Keratinocyte (primary cell): ENCODE results near the gene CENPP. TPM values are rescaled to one million over a fixed set of nuclear protein-coding genes. Genes with fewer than 3 reads are reported as not detected.

Experiments
- DNase-seq: peaks from one replicate; pipeline ENCODE4 v3.0.0-alpha.2; 2011; ENCODE audit warnings: low read depth, missing footprints, low spot score
- FAIRE-seq: peaks from 2 replicates; lab custom pipeline; 2011; peaks lifted over from hg19 to GRCh38; lab: Jason Lieb, UNC
- H2AFZ ChIP-seq: 2 replicates; pipeline ENCODE4 v1.6.0; 2012; ENCODE audit warnings: low read length, control low read depth, inconsistent platforms; ENCODE audit not compliant: control insufficient read depth
- H3K27ac ChIP-seq: 2 replicates; pipeline ENCODE4 v1.5.1; 2011; ENCODE audit warnings: low read length; ENCODE audit not compliant: control insufficient read depth, insufficient read depth
- H3K27me3 ChIP-seq: 3 replicates; pipeline ENCODE4 v1.6.0; 2011; ENCODE audit warnings: low read length; ENCODE audit not compliant: control insufficient read depth, insufficient read depth; ENCODE audit errors: extremely low read depth
- H3K36me3 ChIP-seq, 2 experiments: 2 replicates in 1 of 2; 3 replicates in 1 of 2; pipeline ENCODE4 v1.5.1; 2011; ENCODE audit warnings: low read length in 2 of 2, mild to moderate bottlenecking in 1 of 2; ENCODE audit not compliant: control insufficient read depth in 2 of 2, insufficient read depth in 2 of 2; ENCODE audit errors: extremely low read depth in 1 of 2
- H3K4me1 ChIP-seq: 3 replicates; pipeline ENCODE4 v1.5.1; 2011; ENCODE audit warnings: low read length; ENCODE audit not compliant: control insufficient read depth, insufficient read depth; ENCODE audit errors: extremely low read depth
- H3K4me2 ChIP-seq: 3 replicates; pipeline ENCODE4 v1.6.0; 2011; ENCODE audit warnings: low read depth, low read length; ENCODE audit not compliant: control insufficient read depth, insufficient read depth; ENCODE audit errors: extremely low read depth
- H3K4me3 ChIP-seq, 3 experiments: fragments of 200-600 bp in 1 of 3; sonication (generic) in 1 of 3; 2 replicates in 2 of 3; 3 replicates in 1 of 3; pipeline ENCODE4 v1.5.1; 2011 to 2016; ENCODE audit warnings: low read length in 3 of 3, mild to moderate bottlenecking in 3 of 3, control low read depth in 2 of 3, inconsistent platforms in 1 of 3, low read depth in 1 of 3, mixed read lengths in 1 of 3, mixed run types in 1 of 3, moderate library complexity in 1 of 3; ENCODE audit not compliant: control insufficient read depth in 2 of 3, insufficient read depth in 2 of 3; ENCODE audit errors: extremely low read depth in 1 of 3
- H3K79me2 ChIP-seq: 2 replicates; pipeline ENCODE4 v1.6.0; 2012; ENCODE audit warnings: low read length; ENCODE audit not compliant: control insufficient read depth, insufficient read depth
- H3K9ac ChIP-seq: 3 replicates; pipeline ENCODE4 v1.6.0; 2011; ENCODE audit warnings: low read length; ENCODE audit not compliant: control insufficient read depth, insufficient read depth; ENCODE audit errors: extremely low read depth
- H3K9me1 ChIP-seq: 3 replicates; pipeline ENCODE4 v1.6.0; 2011; ENCODE audit warnings: low read length; ENCODE audit not compliant: control insufficient read depth, insufficient read depth; ENCODE audit errors: extremely low read depth
- H3K9me3 ChIP-seq: 2 replicates; pipeline ENCODE4 v1.5.1; 2012; ENCODE audit warnings: low read depth, low read length; ENCODE audit not compliant: control insufficient read depth
- H4K20me1 ChIP-seq: 3 replicates; pipeline ENCODE4 v1.6.0; 2011; ENCODE audit warnings: low read length; ENCODE audit not compliant: control insufficient read depth, insufficient read depth; ENCODE audit errors: extremely low read depth
- CTCF ChIP-seq, 3 experiments: IDR thresholded peaks in 1 of 3; conservative IDR thresholded peaks in 1 of 3; optimal IDR thresholded peaks in 1 of 3; 2 replicates in 2 of 3; 3 replicates in 1 of 3; pipeline versions ENCODE3 to v1.5.1; 2011; ENCODE audit warnings: low read length in 3 of 3, mild to moderate bottlenecking in 3 of 3, moderate library complexity in 2 of 3, control low read depth in 1 of 3, inconsistent platforms in 1 of 3; ENCODE audit not compliant: insufficient read depth in 2 of 3; ENCODE audit errors: extremely low read depth in 1 of 3
- EZH2 ChIP-seq: IDR thresholded peaks from one replicate; pipeline ENCODE4 v1.6.1; 2012; ENCODE audit warnings: inconsistent platforms, mild to moderate bottlenecking, low read length, moderate library complexity
- dilution Hi-C: fragments of 300-500 bp; cut with MboI; formaldehyde crosslinking; loops from one replicate; pipeline ENCODE4 v1.7.0; 2020; ENCODE audit warnings: low sequenced_read_pairs; ENCODE audit not compliant: extremely low pct_ligation_motif_present
- polyA plus RNA-seq, 5 experiments: library from polyadenylated mRNA; depleted of rRNA in 3 of 5; stranded (reverse) in 3 of 5; stranded (forward) in 1 of 5; unstranded in 1 of 5; fragments of >200 nt; gene quantifications; 1 replicate in 1 of 5; 2 replicates in 3 of 5; 3 replicates in 1 of 5; pipeline versions ENCODE4 v1.2.1 to v1.2.3, GENCODE V29; 2011 to 2012; ENCODE audit warnings: missing spikeins in 2 of 5, low read depth in 1 of 5, low replicate concordance in 1 of 5

Gene CENPP
- polyA plus RNA-seq, 1 donor (not counting 4 experiments of a cell fraction or from before 2014, with no cell fraction given), result 6.7 TPM

- H3K9ac ChIP-seq, result no peak overlapping the region
- no peaks in the 10 kb centered on the region for H3K79me2 ChIP-seq
- no peak overlapping the region for H2AFZ ChIP-seq
- no peaks in the 10 kb centered on the region for H3K36me3 ChIP-seq
- dilution Hi-C loops, result no loop called here
- DNase-seq (no peak), FAIRE-seq (no peak)
- no peaks in the 10 kb centered on the region for H3K9me3 ChIP-seq
- no peaks in the 10 kb centered on the region for H3K27me3 ChIP-seq
- no peak overlapping the region for H3K27ac ChIP-seq
- H3K4me3 ChIP-seq, result no peak overlapping the region
- no peak overlapping the region for H3K4me2 ChIP-seq
- H4K20me1 ChIP-seq, result no peaks in the 10 kb centered on the region
- H3K4me1 ChIP-seq, result peaks cover 2% of the 10 kb centered on the region
- no peaks in the 10 kb centered on the region for H3K9me1 ChIP-seq
- TF ChIP-seq EZH2 (no peak), CTCF (optimal IDR thresholded peaks at IDR 0.05 in 1 of 3, IDR thresholded peaks at IDR 0.05 in 1 of 3, conservative IDR thresholded peaks at IDR 0.05 in 1 of 3; ENCODE audit: extremely low read depth in 1 of 3, insufficient read depth in 2 of 3, low read length in 3 of 3) (no peak)
Measured at GRCh38 chr9:92517046-92517445, 191.3 kb downstream of the CENPP start.

- no peak for TF ChIP-seq CTCF (optimal IDR thresholded peaks at IDR 0.05 in 1 of 3, IDR thresholded peaks at IDR 0.05 in 1 of 3, conservative IDR thresholded peaks at IDR 0.05 in 1 of 3; ENCODE audit: extremely low read depth in 1 of 3, insufficient read depth in 2 of 3, low read length in 3 of 3)
- TF ChIP-seq EZH2, result no peak
- no peak for FAIRE-seq
- H3K36me3 ChIP-seq, result no peaks in the 10 kb centered on the region
- H3K79me2 ChIP-seq, result no peaks in the 10 kb centered on the region
- no peak overlapping the region for H3K27ac ChIP-seq
- H2AFZ ChIP-seq, result no peak overlapping the region
- H3K9me3 ChIP-seq, result no peaks in the 10 kb centered on the region
- H4K20me1 ChIP-seq, result no peaks in the 10 kb centered on the region
- no peak for DNase-seq
- H3K4me2 ChIP-seq, result no peak overlapping the region
- H3K4me3 ChIP-seq, result no peak overlapping the region
- no peaks in the 10 kb centered on the region for H3K27me3 ChIP-seq
- H3K9ac ChIP-seq, result no peak overlapping the region
- H3K9me1 ChIP-seq, result no peaks in the 10 kb centered on the region
- H3K4me1 ChIP-seq, result no peaks in the 10 kb centered on the region
- dilution Hi-C loops, result no loop called here
Measured at GRCh38 chr9:92518199-92518598, 192.4 kb downstream of the CENPP start.
